Thoracic aorta (tissue), 2 donors: Measurements from ENCODE around the gene POLE3. TPM values are rescaled to one million over a fixed set of nuclear protein-coding genes. Genes with fewer than 3 reads are reported as not detected.
A peak's percentile ranks its signal among the peaks of the same experiment; 100 is the strongest.

Source experiments
- ATAC-seq: fragments of 150-250 bp; one replicate; pipeline ENCODE4 v1.8.0; 2017; ENCODE audit warnings: low read depth; ENCODE audit not compliant: insufficient number of reproducible peaks, low FRiP score
- DNase-seq: peaks from one replicate; pipeline ENCODE4 v3.0.0-alpha.2; 2020; ENCODE audit warnings: low spot score
- H3K27ac ChIP-seq, 2 donors: fragments of 200-600 bp; sonication (generic); 1 replicate in 1 of 2; 2 replicates in 1 of 2; pipeline ENCODE4 v1.5.1; 2016; ENCODE audit warnings: mild to moderate bottlenecking in 2 of 2, moderate library complexity in 2 of 2
- H3K27me3 ChIP-seq: fragments of 200-600 bp; sonication (generic); replicated peaks from 2 replicates; pipeline ENCODE4 v1.6.0; 2016; ENCODE audit warnings: mild to moderate bottlenecking; ENCODE audit not compliant: insufficient read depth
- H3K36me3 ChIP-seq: fragments of 200-600 bp; sonication (generic); one replicate; pipeline ENCODE4 v1.5.1; 2016
- H3K4me1 ChIP-seq, 2 donors: fragments of 200-600 bp; sonication (generic); 1 replicate in 1 of 2; 2 replicates in 1 of 2; pipeline versions ENCODE4 v1.5.1 to v1.6.0; 2016; ENCODE audit warnings: low read depth in 2 of 2, mild to moderate bottlenecking in 1 of 2; ENCODE audit not compliant: control insufficient read depth in 1 of 2
- H3K4me3 ChIP-seq: fragments of 200-600 bp; sonication (generic); 2 replicates; pipeline ENCODE4 v1.5.1; 2016; ENCODE audit warnings: mild to moderate bottlenecking
- H3K9me3 ChIP-seq: fragments of 200-600 bp; sonication (generic); 2 replicates; pipeline ENCODE4 v1.5.1; 2016
- CTCF ChIP-seq: fragments of 200-600 bp; sonication (generic); IDR thresholded peaks from one replicate; pipeline ENCODE4 v1.5.1; 2019; ENCODE audit warnings: antibody characterized with exemption
- total RNA-seq, 2 donors: library from RNA; depleted of rRNA; stranded (reverse); fragments of >200 nt; gene quantifications; one replicate each; pipeline versions ENCODE4 v1.1.0 to v1.2.3, GENCODE V29; 2016

POLE3 gene
- total RNA-seq, 2 donors from 2014 or later, result 24.2 to 32.0 TPM

- ATAC-seq (no peak), DNase-seq (no peak)
- no peak overlapping the region for H3K4me3 ChIP-seq
- H3K9me3 ChIP-seq, result no peaks in the 10 kb centered on the region
- no peaks in the 10 kb centered on the region for H3K27me3 ChIP-seq
- peaks cover 5% of the 10 kb centered on the region for H3K36me3 ChIP-seq
- TF ChIP-seq CTCF, result no peak
- no peak overlapping the region for H3K27ac ChIP-seq
- H3K4me1 ChIP-seq, result peaks cover 3 to 26% of the 10 kb centered on the region in 2 donors
Measured at GRCh38 chr9:113403646-113404045, 6.8 kb downstream of the POLE3 start.

GRCh38 chr9:113401027-113401792 is 9.3 kb downstream of the POLE3 start, which contains the start of gene ALAD:
TSS of gene ALAD (minus strand) at chr9:113401284. CDS start at chr9:113393559, 7,725 bp downstream.
- peaks cover 3 to 21% of the 10 kb centered on the region in 2 donors for H3K4me1 ChIP-seq
- TF ChIP-seq CTCF, result peak; percentile 89
- ATAC-seq, result peak; percentile 98

DNA sequence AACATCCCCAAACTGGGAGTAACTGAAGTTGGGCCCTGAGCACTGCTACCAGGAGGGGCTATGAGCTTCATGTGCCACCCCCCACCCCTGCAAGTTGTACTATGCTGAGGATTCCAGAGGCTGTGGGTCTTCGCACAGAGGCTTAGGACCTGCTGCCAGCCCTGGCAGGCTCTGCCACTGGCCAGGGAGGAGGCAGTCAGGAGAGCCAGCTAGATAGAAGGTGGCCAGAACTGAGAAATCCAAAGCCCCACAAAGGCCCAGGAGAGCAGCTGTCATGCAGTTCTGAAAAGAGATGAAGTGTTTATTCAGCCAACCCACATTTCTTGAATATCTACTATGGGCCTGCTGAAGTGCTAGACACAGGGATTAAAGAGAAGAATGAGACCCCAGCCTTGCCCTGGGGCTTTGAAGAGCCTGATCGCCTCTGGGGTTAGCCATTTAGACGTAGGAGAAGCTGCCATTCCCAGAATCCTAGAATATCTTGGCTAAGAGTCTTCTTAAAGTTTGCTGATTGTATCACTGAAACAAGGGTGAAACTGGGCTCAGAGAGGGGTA is 10.8 kb downstream of the POLE3 start:
- ATAC-seq (no peak), DNase-seq (no peak)
- Histone ChIP-seq H3K9me3 (no peaks in the 10 kb centered on the region), H3K36me3 (no peaks in the 10 kb centered on the region), H3K27me3 (no peaks in the 10 kb centered on the region), H3K27ac (peak overlapping the region in 1 of 2 donors; percentile 18), H3K4me1 (peaks cover 3 to 21% of the 10 kb centered on the region in 2 donors), H3K4me3 (no peak overlapping the region)
- no peak for TF ChIP-seq CTCF

More at GRCh38 chr9:113401027-113401792, 9.3 kb downstream of the POLE3 start, which contains the start of gene ALAD:
- Histone ChIP-seq H3K27me3 (no peaks in the 10 kb centered on the region), H3K36me3 (no peaks in the 10 kb centered on the region), H3K9me3 (no peaks in the 10 kb centered on the region), H3K27ac (peak within 1 kb of the TSS; percentile 69 to 72), H3K4me3 (peak within 1 kb of the TSS; percentile 84)
- peak; percentile 90 for DNase-seq

DNA sequence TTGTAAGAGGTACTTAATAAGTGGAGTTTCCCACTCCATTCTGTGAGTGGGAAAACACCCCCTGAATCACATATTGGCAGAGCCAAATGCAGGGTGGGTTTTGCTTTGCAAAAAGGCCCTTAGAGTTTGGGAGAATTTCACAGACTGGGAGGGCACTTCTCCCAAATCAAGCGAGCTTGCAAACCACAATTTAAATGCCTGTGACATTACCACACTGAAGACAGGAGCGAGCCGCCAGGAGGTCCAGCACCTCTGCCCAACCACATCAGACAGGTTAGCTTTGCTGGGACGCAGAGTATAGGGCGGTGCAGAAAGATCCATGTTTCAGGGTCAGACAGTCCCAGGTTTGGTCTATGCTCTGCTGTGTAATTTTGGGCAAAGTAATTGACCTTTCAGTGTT is 11.7 kb downstream of the POLE3 start:
- Histone ChIP-seq H3K4me3 (no peak overlapping the region), H3K27me3 (no peaks in the 10 kb centered on the region), H3K36me3 (no peaks in the 10 kb centered on the region), H3K4me1 (peaks cover 3 to 21% of the 10 kb centered on the region in 2 donors), H3K27ac (peak overlapping the region in 1 of 2 donors; percentile 37), H3K9me3 (no peaks in the 10 kb centered on the region)
- DNase-seq (no peak), ATAC-seq (no peak)
- TF ChIP-seq CTCF, result no peak

DNA sequence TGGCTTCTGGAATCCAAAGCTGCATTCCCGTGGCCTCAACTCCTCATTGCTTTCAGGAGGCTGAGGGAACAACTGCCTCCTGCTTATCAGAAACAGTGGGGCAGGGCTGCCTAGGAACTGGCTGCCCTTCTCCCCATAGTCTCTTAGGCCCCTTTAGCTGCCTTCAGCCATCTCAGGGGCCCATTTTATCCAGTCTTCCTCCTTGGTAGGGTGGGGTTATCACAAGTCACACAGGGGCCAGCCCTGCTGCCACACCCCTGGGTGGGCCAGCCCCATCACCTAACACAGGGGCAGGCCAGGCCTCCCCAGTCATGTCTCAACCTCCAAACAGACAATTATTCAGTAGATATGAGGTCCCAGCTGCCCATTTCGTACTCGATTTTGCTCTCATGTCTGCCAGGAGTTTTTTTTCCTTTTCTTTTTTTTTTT is 13.3 kb downstream of the POLE3 start:
- H3K27me3 ChIP-seq, result no peaks in the 10 kb centered on the region
- H3K27ac ChIP-seq, result no peak overlapping the region
- peaks cover 3 to 21% of the 10 kb centered on the region in 2 donors for H3K4me1 ChIP-seq
- H3K36me3 ChIP-seq, result peaks cover 4% of the 10 kb centered on the region
- no peak for TF ChIP-seq CTCF
- DNase-seq (no peak), ATAC-seq (no peak)
- no peaks in the 10 kb centered on the region for H3K9me3 ChIP-seq
- H3K4me3 ChIP-seq, result no peak overlapping the region
